ENCODE data around the gene COL20A1. TPM values are rescaled to one million over a fixed set of nuclear protein-coding genes. Genes with fewer than 3 reads are reported as not detected.

The COL20A1 gene
- total RNA-seq, 1 experiment from 2014 or later = not detected

GRCh38 chr20:63261060-63261794 lies 31.8 kb upstream of the COL20A1 start:
- ChIA-PET POLR2A (ENCODE audit: unreplicated experiment) (no interaction called here), CTCF (no interaction called here)
- DNase-seq (no peak), ATAC-seq (no peak)
- Histone ChIP-seq H3K9me2 (replicated peaks; ENCODE audit: low read length) (no peaks in the 10 kb centered on the region), H3K4me2 (ENCODE audit: low read length) (no peak overlapping the region), H3K36me3 (ENCODE audit: low read depth, low read length) (no peaks in the 10 kb centered on the region), H3F3A (ENCODE audit: low read length, unreplicated experiment) (no peaks in the 10 kb centered on the region), H3K79me2 (ENCODE audit: low read length) (no peaks in the 10 kb centered on the region), H3K27me3 (ENCODE audit: low read length) (peaks cover 32% of the 10 kb centered on the region), H3K4me1 (ENCODE audit: insufficient read depth, low read length) (no peaks in the 10 kb centered on the region), H4K20me1 (ENCODE audit: low read length) (no peaks in the 10 kb centered on the region), H2AFZ (ENCODE audit: low read length) (no peak overlapping the region), H3K9me3 (ENCODE audit: low read length) (no peaks in the 10 kb centered on the region), H3K27ac (ENCODE audit: low read length) (no peak overlapping the region), H3K4me3 (ENCODE audit: low read length) (no peak overlapping the region), H3K9ac (ENCODE audit: low read length) (no peak overlapping the region)
- intact Hi-C loops (cut with micrococcal nuclease) = no loop called here
- BruUV-seq (replicated peaks) = no TSS peak
- TF ChIP-seq EZH2 (IDR thresholded peaks at IDR 0.05; ENCODE audit: low read length, unreplicated experiment) = no peak
- TF ChIP-seq EZH2phosphoT487 (IDR thresholded peaks at IDR 0.05; ENCODE audit: borderline replicate concordance, low read length) = no peak
- no peak for TF ChIP-seq CTCF (conservative IDR thresholded peaks at IDR 0.05; ENCODE audit: low read depth, low read length)

GRCh38 chr20:63261795-63262528 lies 31.0 kb upstream of the COL20A1 start:
- Histone ChIP-seq H3K27me3 (ENCODE audit: low read length) (peaks cover 24% of the 10 kb centered on the region), H3K4me2 (ENCODE audit: low read length) (no peak overlapping the region), H3K9me2 (replicated peaks; ENCODE audit: low read length) (no peaks in the 10 kb centered on the region), H3K9me3 (ENCODE audit: low read length) (no peaks in the 10 kb centered on the region), H3K79me2 (ENCODE audit: low read length) (no peaks in the 10 kb centered on the region), H3K4me3 (ENCODE audit: low read length) (no peak overlapping the region), H3K27ac (ENCODE audit: low read length) (no peak overlapping the region), H2AFZ (ENCODE audit: low read length) (no peak overlapping the region), H3K36me3 (ENCODE audit: low read depth, low read length) (no peaks in the 10 kb centered on the region), H3K9ac (ENCODE audit: low read length) (no peak overlapping the region), H4K20me1 (ENCODE audit: low read length) (no peaks in the 10 kb centered on the region), H3F3A (ENCODE audit: low read length, unreplicated experiment) (no peaks in the 10 kb centered on the region), H3K4me1 (ENCODE audit: insufficient read depth, low read length) (no peaks in the 10 kb centered on the region)
- POLR2A ChIA-PET (ENCODE audit: unreplicated experiment) = no interaction called here
- no TSS peak for BruUV-seq (replicated peaks)
- intact Hi-C loops (cut with micrococcal nuclease) = no loop called here
- TF ChIP-seq EZH2phosphoT487 (IDR thresholded peaks at IDR 0.05; ENCODE audit: borderline replicate concordance, low read length) (no peak), EZH2 (IDR thresholded peaks at IDR 0.05; ENCODE audit: low read length, unreplicated experiment) (no peak), CTCF (conservative IDR thresholded peaks at IDR 0.05; ENCODE audit: low read depth, low read length) (no peak)
- ATAC-seq = no peak
- DNase-seq = no peak
- CTCF ChIA-PET = no interaction called here

GRCh38 chr20:63262836-63263235 lies 30.1 kb upstream of the COL20A1 start:
- Histone ChIP-seq H3K4me2 (ENCODE audit: low read length) (no peak overlapping the region), H3K36me3 (ENCODE audit: low read depth, low read length) (no peaks in the 10 kb centered on the region), H4K20me1 (ENCODE audit: low read length) (no peaks in the 10 kb centered on the region), H3K9me2 (replicated peaks; ENCODE audit: low read length) (no peaks in the 10 kb centered on the region), H2AFZ (ENCODE audit: low read length) (no peak overlapping the region), H3K4me3 (ENCODE audit: low read length) (no peak overlapping the region), H3K79me2 (ENCODE audit: low read length) (no peaks in the 10 kb centered on the region), H3K9me3 (ENCODE audit: low read length) (no peaks in the 10 kb centered on the region), H3K27ac (ENCODE audit: low read length) (no peak overlapping the region), H3K27me3 (ENCODE audit: low read length) (peaks cover 24% of the 10 kb centered on the region), H3K9ac (ENCODE audit: low read length) (no peak overlapping the region), H3K4me1 (ENCODE audit: insufficient read depth, low read length) (no peaks in the 10 kb centered on the region), H3F3A (ENCODE audit: low read length, unreplicated experiment) (no peaks in the 10 kb centered on the region)
- intact Hi-C loops (cut with micrococcal nuclease) = no loop called here
- ChIA-PET POLR2A (ENCODE audit: unreplicated experiment) (no interaction called here), CTCF (no interaction called here)
- no peak for DNase-seq
- no peak for ATAC-seq
- TF ChIP-seq EZH2phosphoT487 (IDR thresholded peaks at IDR 0.05; ENCODE audit: borderline replicate concordance, low read length) (no peak), EZH2 (IDR thresholded peaks at IDR 0.05; ENCODE audit: low read length, unreplicated experiment) (no peak), CTCF (conservative IDR thresholded peaks at IDR 0.05; ENCODE audit: low read depth, low read length) (no peak)
- BruUV-seq (replicated peaks) = no TSS peak
